Cortex of kidney (tissue), 1 donor: Measurements from ENCODE around the gene VMO1.
A peak's percentile ranks its signal among the peaks of the same experiment; 100 is the strongest.
"Not testable (repeated sequence)": the region's sequence is repeated elsewhere in the genome, so short reads cannot be mapped to it uniquely, and the experiment has no call there.

Source experiments
- DNase-seq: peaks from one replicate; lab custom pipeline; 2025; lab: John Stamatoyannopoulos, UW

Gene VMO1

DNA sequence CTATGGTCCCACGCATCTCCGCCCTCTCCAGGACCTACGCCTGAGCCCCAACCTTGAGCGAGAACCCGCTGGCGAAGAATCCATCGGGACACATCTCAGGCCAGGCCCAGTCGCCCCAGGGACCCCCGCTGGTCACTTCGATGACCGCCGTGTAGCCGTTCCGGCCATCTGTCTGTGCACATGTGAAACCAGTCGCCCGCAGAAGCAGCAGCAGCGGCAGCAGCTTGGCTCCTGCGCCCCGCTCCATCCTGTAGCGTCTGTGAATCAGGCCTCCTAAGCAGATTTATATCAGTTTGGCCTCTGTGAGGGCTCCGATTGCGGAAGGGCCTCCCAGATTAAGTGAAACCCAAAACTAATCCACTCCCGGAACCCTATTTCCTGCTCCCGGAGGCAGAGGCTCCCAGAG, at the start of gene VMO1:
TSS of gene VMO1 (minus strand) at position 259 of the 406 bp plus-strand sequence. CDS start at position 247, 12 bp downstream.
- DNase-seq, result no peak

DNA sequence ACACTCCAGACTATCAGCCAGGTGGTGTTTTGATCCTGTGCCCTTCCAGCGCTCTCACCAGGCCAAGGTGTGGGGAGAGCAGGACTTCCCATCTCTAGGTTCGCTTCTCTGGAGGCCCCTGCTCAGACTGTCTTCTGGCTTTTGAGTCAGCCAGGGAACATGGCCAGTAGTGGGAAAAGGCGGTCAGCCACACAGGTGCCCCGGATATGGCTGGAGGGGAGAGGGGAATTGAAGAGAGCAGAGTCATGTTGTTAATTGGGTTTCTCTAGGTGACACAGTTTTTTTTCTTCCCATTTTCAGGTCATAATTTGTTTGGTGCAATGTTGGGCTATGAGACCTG, 48.5 kb upstream of the VMO1 start:
- DNase-seq, result no peak

DNA sequence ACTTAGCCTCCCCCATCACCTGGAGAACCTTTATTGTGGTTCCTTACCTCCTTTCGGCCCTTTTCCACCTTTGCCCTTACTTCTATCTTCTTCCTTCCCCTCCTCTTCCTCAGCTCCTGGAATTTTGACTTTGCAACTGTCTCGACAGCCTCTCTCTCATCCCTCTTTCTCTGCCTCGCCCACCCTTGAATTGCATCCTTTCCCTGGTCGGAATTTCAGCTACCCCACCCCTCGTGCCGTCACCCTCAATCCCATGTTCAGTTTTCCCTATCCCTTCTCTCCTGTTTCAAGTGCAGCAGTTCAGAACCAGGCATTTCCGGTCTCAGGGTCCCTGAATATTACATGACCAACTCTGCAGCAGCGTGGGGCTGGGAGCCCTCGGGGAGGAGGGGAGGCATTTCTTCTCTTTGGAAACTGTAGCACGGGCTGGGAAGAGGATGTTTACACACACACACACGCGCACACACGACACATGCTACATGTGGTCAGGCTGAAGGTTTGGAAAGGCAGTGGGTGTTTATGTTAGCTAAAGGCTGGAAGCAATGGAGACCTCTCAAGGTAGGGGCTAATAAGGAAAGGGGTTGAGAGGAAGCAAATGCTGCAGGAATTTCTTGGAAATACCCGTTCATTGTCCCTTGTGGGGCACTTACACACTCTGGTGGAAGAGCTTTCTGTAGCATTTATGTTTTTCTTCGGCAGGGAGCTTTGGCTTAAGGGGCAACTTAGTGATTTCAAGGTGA, 47.9 kb upstream of the VMO1 start:
- DNase-seq, result no peak

GRCh38 chr17:4833178-4833940, 47.2 kb upstream of the VMO1 start, which contains the start of gene MINK1:
TSS of gene MINK1 (plus strand) at chr17:4833340. CDS start at chr17:4833584, 244 bp downstream.
- DNase-seq, result peak; percentile 35

DNA sequence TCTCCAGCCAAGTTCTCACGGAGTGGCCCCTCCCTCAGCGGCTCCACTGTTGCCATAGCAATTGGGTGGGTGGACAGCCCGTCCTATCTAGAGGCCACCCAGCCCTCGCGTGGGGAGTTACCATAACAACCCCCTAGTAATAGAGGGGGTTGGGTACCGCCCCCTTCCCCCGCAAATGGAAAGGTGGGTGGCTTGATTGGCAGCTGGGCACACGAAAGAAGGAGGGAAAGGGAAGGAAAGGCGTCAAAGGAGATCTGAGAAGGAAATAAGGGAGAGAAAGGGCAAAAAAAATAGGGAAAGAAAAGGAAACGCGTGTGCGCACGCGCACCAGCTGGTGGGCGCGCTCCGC, 46.6 kb upstream of the VMO1 start:
- not testable (repeated sequence) for DNase-seq

- DNase-seq, result no peak
Observed at GRCh38 chr17:4827399-4827798, 41.2 kb upstream of the VMO1 start.

- DNase-seq, result no peak
Observed at GRCh38 chr17:4823373-4824089, 37.4 kb upstream of the VMO1 start.

- no peak for DNase-seq
Observed at GRCh38 chr17:4822835-4823234, 36.7 kb upstream of the VMO1 start.

GRCh38 chr17:4818276-4818675, 32.1 kb upstream of the VMO1 start:
- DNase-seq, result no peak

- no peak for DNase-seq
Observed at GRCh38 chr17:4816826-4817225, 30.7 kb upstream of the VMO1 start.

DNA sequence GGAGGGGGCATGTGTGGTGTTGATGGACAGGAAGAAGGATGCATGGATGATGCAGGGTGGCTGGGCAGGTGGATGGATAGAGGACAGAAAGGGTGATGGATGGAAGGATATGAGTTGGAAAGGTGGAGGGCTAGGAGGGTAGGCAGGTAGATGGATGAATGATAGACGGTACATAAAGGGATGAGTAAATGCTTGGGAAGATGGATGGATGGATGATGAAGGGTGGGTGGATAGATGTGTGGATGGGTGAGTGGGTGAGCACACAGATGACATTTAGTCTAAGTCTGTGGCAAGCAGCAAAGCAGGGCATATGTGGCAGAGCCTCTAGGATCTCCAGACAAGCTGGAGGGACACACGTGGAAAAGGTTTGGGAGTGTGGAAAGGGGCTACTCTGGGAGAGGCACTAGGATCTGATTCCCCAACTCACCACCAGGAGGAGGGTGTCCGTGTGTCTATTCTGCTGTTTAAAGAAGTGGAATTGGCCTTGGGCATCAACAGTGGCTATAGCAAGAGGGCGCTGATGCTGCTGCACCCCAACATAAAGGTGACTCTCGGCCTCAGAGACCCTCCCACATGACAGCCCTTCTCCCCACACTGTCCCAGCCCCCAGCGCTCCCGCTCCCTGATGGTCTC, 29.0 kb upstream of the VMO1 start:
- no peak for DNase-seq

GRCh38 chr17:4812690-4813089, 26.5 kb upstream of the VMO1 start:
- DNase-seq, result no peak

- DNase-seq, result no peak
Observed at GRCh38 chr17:4811471-4811870, 25.3 kb upstream of the VMO1 start.

DNA sequence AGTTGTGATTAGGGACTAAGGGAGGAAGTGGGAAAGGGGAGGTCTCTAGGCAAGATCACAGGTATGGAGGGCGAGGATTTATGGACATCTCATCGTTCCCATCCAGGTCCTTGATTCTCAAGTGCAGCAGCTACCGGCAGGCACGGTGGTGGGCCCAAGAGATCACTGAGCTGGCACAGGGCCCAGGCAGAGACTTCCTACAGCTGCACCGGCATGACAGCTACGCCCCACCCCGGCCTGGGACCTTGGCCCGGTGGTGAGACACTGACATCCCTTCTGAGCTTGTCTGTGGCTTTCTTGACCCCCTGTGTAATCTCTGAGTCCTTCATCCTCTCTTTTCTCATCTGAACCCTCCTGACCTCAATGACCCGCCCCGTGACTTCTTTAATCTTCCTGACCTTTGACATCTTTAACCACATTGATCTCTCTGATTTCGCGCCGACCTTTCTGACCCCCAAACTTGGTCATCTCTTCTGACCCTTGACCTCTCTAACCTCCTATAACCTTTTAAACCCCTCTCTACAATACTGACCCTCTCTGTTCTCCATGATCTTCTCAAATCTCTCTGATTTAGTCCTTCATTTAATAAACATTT, 24.6 kb upstream of the VMO1 start:
- no peak for DNase-seq

DNA sequence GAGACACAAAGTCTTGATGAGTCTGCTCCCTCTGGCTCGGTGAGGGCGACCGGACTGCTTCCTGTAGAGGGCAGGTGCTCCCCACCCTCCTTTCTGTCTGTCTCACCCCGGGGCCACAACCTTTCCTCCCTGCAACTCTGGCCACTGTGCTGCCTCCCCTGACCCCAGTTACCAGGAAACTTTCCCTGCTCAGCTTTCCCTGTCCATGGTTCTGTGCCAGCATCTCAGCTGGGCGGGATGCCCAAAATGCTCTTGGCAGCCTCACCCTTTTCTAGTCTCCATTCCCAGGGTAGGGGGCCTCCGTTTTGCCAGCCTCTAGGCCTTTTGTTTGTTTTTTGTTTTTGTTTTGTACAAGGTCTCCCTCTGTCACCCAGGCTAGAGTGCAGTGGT, 22.2 kb upstream of the VMO1 start:
- no peak for DNase-seq

DNA sequence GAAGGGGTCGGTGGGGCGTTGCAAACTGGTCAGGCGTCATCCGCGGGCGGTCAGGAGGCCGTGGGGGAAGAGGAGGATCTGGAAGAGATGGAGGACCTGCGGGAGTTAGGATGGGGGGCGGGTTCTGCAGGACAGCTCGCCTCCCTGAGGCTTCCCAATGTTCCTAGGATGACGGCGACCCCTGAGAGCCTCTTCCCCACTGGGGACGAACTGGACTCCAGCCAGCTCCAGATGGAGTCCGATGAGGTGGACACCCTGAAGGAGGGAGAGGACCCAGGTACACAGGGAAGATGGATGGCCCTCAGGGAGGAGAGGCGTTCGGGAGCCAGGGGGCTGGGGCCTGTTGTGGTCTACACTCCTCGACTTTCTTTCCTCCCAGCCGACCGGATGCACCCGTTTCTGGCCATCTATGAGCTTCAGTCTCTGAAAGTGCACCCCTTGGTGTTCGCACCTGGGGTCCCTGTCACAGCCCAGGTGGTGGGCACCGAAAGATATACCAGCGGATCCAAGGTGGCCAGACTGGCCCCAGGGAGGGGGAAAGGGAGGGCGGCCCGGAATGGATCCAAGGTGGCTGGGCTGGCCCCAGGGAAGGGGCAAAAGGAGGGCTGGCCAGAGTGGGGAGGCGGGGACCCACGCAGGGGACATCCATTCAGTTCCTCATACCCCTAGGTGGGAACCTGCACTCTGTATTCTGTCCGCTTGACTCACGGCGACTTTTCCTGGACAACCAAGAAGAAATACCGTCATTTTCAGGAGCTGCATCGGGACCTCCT, 21.6 kb upstream of the VMO1 start:
- no peak for DNase-seq

- DNase-seq, result no peak
Observed at GRCh38 chr17:4806777-4807604, 20.8 kb upstream of the VMO1 start, which contains the start of gene PLD2. TSS of gene PLD2 (plus strand) at chr17:4807152. CDS start at chr17:4807773, 621 bp downstream.

- DNase-seq, result no peak
Observed at GRCh38 chr17:4806456-4806776, 20.3 kb upstream of the VMO1 start.

- DNase-seq, result no peak
Observed at GRCh38 chr17:4802228-4802627, 16.1 kb upstream of the VMO1 start, which contains the start of gene C17orf114. TSS of gene C17orf114 (minus strand) at chr17:4802328.

GRCh38 chr17:4800462-4801196, 14.5 kb upstream of the VMO1 start:
- DNase-seq, result no peak
